Muscle layer of duodenum (tissue), 2 donors: ENCODE results near the gene PLA2G1B.

Source experiments
- H3K27ac ChIP-seq: one replicate; pipeline ENCODE4 v1.7.0; 2013; ENCODE audit warnings: mild to moderate bottlenecking, low read length
- H3K27me3 ChIP-seq: one replicate; pipeline ENCODE4 v1.7.0; 2013; ENCODE audit warnings: low read depth, mild to moderate bottlenecking, control low read depth, low read length
- H3K36me3 ChIP-seq, 2 donors: one replicate each; pipeline ENCODE4 v1.7.0; 2013; ENCODE audit warnings: low read length in 2 of 2, control low read depth in 1 of 2, mild to moderate bottlenecking in 1 of 2; ENCODE audit not compliant: insufficient read depth in 2 of 2, control insufficient read depth in 1 of 2
- H3K4me1 ChIP-seq, 2 donors: one replicate each; pipeline ENCODE4 v1.7.0; 2013; ENCODE audit warnings: low read length in 2 of 2, mild to moderate bottlenecking in 2 of 2, control low read depth in 1 of 2, moderate library complexity in 1 of 2; ENCODE audit not compliant: insufficient read depth in 2 of 2, control insufficient read depth in 1 of 2
- H3K4me3 ChIP-seq, 2 donors: one replicate each; pipeline ENCODE4 v1.7.0; 2013; ENCODE audit warnings: low read length in 2 of 2, low read depth in 1 of 2, mild to moderate bottlenecking in 1 of 2
- H3K9me3 ChIP-seq, 2 donors: one replicate each; pipeline ENCODE4 v1.7.0; 2013; ENCODE audit warnings: low read length in 2 of 2, control low read depth in 1 of 2, mild to moderate bottlenecking in 1 of 2; ENCODE audit not compliant: control insufficient read depth in 1 of 2
- donor health status: healthy.

The PLA2G1B gene

DNA sequence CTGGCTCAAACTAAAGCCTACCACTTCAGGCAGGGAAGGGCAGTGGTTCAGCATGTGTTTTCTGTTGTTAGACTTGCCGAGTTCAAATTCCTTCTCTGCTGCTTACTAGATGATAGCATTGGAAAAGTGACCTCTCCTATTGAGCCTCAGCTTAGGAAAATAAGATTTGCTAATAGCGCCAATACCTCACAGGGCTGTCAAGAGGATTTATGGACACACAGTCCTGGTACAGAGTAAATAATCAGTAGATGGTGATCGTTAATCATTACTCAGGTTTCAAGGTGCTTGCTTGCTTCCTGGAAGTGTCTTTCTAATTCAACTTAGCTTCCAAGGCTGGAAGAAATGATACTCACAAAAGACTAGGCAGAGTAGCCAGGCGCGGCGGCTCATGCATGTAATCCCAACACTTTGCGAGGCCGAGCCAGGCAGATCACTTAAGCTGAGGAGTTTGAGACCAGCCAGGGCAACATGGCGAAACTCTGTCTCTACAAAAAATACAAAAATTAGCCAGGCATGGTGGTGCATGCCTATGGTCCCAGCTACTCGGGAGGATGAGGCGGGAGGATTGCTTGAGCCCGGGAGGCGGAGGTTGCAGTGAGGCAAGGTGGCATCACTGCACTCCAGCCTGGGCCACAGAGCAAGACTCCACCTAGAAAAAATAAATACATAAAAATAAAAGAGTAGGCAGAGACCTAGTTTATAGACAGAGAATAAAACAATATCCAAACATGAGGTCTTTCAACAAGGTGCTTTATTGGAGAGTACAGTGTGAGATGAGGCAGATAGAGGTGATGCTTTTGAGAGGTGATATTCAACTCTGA lies 6.0 kb downstream of the PLA2G1B start:
- Histone ChIP-seq H3K9me3 (no peaks in the 10 kb centered on the region), H3K4me3 (no peak overlapping the region), H3K36me3 (no peaks in the 10 kb centered on the region), H3K27ac (no peak overlapping the region), H3K4me1 (peaks cover 4% of the 10 kb centered on the region in 2 donors), H3K27me3 (no peaks in the 10 kb centered on the region)

- H3K27me3 ChIP-seq: no peaks in the 10 kb centered on the region
- peaks cover 4% of the 10 kb centered on the region in 2 donors for H3K4me1 ChIP-seq
- no peaks in the 10 kb centered on the region for H3K36me3 ChIP-seq
- H3K27ac ChIP-seq: peak overlapping the region; percentile 91
- H3K4me3 ChIP-seq: peak overlapping the region; percentile 70 to 74
- H3K9me3 ChIP-seq: no peaks in the 10 kb centered on the region
Observed at GRCh38 chr12:120317224-120318105, 10.1 kb downstream of the PLA2G1B start.

- no peaks in the 10 kb centered on the region for H3K27me3 ChIP-seq
- peak overlapping the region; percentile 70 to 74 for H3K4me3 ChIP-seq
- peaks cover 4% of the 10 kb centered on the region in 2 donors for H3K4me1 ChIP-seq
- H3K9me3 ChIP-seq: no peaks in the 10 kb centered on the region
- peak overlapping the region; percentile 91 for H3K27ac ChIP-seq
- H3K36me3 ChIP-seq: no peaks in the 10 kb centered on the region
Observed at GRCh38 chr12:120316798-120317223, 10.8 kb downstream of the PLA2G1B start.

- H3K36me3 ChIP-seq: no peaks in the 10 kb centered on the region
- no peaks in the 10 kb centered on the region for H3K27me3 ChIP-seq
- peaks cover 4% of the 10 kb centered on the region in 2 donors for H3K4me1 ChIP-seq
- no peak overlapping the region for H3K4me3 ChIP-seq
- no peaks in the 10 kb centered on the region for H3K9me3 ChIP-seq
- H3K27ac ChIP-seq: no peak overlapping the region
Observed at GRCh38 chr12:120314220-120314619, 13.4 kb downstream of the PLA2G1B start.

GRCh38 chr12:120301962-120302815 lies 25.4 kb downstream of the PLA2G1B start, which contains the start of gene SIRT4:
SIRT4 (plus strand) TSS chr12:120302321; CDS start chr12:120303562, 1,241 bp downstream.
- H3K27ac ChIP-seq: peak within 1 kb of the TSS; percentile 82
- peak within 1 kb of the TSS; percentile 71 to 99 for H3K4me3 ChIP-seq
- no peaks in the 10 kb centered on the region for H3K27me3 ChIP-seq
- peaks cover 0 to 9% of the 10 kb centered on the region in 2 donors for H3K4me1 ChIP-seq
- no peaks in the 10 kb centered on the region for H3K36me3 ChIP-seq
- H3K9me3 ChIP-seq: no peaks in the 10 kb centered on the region

GRCh38 chr12:120292661-120293531 lies 34.7 kb downstream of the PLA2G1B start, which contains the start of gene RNU4-1:
RNU4-1 (minus strand) TSS chr12:120293237.
- Histone ChIP-seq H3K27me3 (no peaks in the 10 kb centered on the region), H3K36me3 (peaks cover 0 to 3% of the 10 kb centered on the region in 2 donors), H3K4me1 (peaks cover 0 to 8% of the 10 kb centered on the region in 2 donors), H3K4me3 (peak within 1 kb of the TSS; percentile 67 to 75), H3K27ac (peak within 1 kb of the TSS; percentile 98), H3K9me3 (no peaks in the 10 kb centered on the region)

- no peaks in the 10 kb centered on the region for H3K27me3 ChIP-seq
- H3K36me3 ChIP-seq: peaks cover 0 to 3% of the 10 kb centered on the region in 2 donors
- peak overlapping the region; percentile 67 to 75 for H3K4me3 ChIP-seq
- peak overlapping the region; percentile 98 for H3K27ac ChIP-seq
- H3K4me1 ChIP-seq: peaks cover 0 to 8% of the 10 kb centered on the region in 2 donors
- no peaks in the 10 kb centered on the region for H3K9me3 ChIP-seq
Observed at GRCh38 chr12:120292411-120292660, 35.2 kb downstream of the PLA2G1B start.

- Histone ChIP-seq H3K4me1 (peaks cover 0 to 8% of the 10 kb centered on the region in 2 donors), H3K4me3 (peak overlapping the region; percentile 23 to 67), H3K36me3 (peaks cover 0 to 3% of the 10 kb centered on the region in 2 donors), H3K27me3 (no peaks in the 10 kb centered on the region), H3K9me3 (no peaks in the 10 kb centered on the region), H3K27ac (peak overlapping the region; percentile 98)
Observed at GRCh38 chr12:120290609-120291305, 36.8 kb downstream of the PLA2G1B start.

GRCh38 chr12:120287491-120287890 lies 40.1 kb downstream of the PLA2G1B start:
- Histone ChIP-seq H3K27ac (no peak overlapping the region), H3K4me1 (peaks cover 0 to 8% of the 10 kb centered on the region in 2 donors), H3K9me3 (no peaks in the 10 kb centered on the region), H3K27me3 (no peaks in the 10 kb centered on the region), H3K4me3 (no peak overlapping the region), H3K36me3 (peaks cover 0 to 3% of the 10 kb centered on the region in 2 donors)
